Gastrocnemius medialis (tissue), 4 donors: ENCODE results near the gene H2AZ2.
"Not testable (repeated sequence)": the region's sequence is repeated elsewhere in the genome, so short reads cannot be mapped to it uniquely, and the experiment has no call there.

Experiments
- POLR2A ChIP-seq, 2 donors: fragments of 450-650 bp; IDR thresholded peaks; one replicate each; pipeline ENCODE4 v1.6.1; 2017; ENCODE audit warnings: antibody characterized with exemption in 2 of 2, mild to moderate bottlenecking in 2 of 2, moderate library complexity in 2 of 2
- TF ChIP-seq, protein P1 (sequence below), 5 experiments: fragments of 450-650 bp in 3 of 5; fragments of 200-600 bp in 2 of 5; sonication (generic) in 2 of 5; IDR thresholded peaks in 4 of 5; conservative IDR thresholded peaks in 1 of 5; 1 replicate in 4 of 5; 2 replicates in 1 of 5; pipeline ENCODE4 v1.5.1; 2016 to 2019; ENCODE audit warnings: antibody characterized with exemption in 5 of 5, mild to moderate bottlenecking in 3 of 5, moderate library complexity in 3 of 5

DNA sequence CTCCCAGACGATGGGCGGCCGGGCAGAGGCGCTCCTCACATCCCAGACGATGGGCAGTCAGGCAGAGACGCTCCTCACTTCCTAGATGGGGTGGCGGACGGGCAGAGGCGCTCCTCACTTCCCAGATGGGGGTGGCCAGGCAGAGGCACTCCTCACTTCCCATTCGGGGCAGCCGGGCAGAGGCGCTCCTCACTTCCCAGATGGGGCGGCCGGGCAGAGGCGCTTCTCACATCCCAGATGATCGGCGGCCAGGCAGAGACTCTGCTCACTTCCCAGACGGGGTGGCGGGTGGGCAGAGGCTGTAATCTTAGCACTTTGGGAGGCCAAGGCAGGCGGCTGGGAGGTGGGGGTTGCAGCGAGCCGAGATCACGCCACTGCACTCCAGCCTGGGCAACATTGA lies 24.0 kb upstream of the H2AZ2 start:
- TF ChIP-seq, protein P1, sequence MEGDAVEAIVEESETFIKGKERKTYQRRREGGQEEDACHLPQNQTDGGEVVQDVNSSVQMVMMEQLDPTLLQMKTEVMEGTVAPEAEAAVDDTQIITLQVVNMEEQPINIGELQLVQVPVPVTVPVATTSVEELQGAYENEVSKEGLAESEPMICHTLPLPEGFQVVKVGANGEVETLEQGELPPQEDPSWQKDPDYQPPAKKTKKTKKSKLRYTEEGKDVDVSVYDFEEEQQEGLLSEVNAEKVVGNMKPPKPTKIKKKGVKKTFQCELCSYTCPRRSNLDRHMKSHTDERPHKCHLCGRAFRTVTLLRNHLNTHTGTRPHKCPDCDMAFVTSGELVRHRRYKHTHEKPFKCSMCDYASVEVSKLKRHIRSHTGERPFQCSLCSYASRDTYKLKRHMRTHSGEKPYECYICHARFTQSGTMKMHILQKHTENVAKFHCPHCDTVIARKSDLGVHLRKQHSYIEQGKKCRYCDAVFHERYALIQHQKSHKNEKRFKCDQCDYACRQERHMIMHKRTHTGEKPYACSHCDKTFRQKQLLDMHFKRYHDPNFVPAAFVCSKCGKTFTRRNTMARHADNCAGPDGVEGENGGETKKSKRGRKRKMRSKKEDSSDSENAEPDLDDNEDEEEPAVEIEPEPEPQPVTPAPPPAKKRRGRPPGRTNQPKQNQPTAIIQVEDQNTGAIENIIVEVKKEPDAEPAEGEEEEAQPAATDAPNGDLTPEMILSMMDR (IDR thresholded peaks at IDR 0.05 in 4 of 5, conservative IDR thresholded peaks at IDR 0.05 in 1 of 5): not testable (repeated sequence)
- not testable (repeated sequence) for TF ChIP-seq POLR2A (IDR thresholded peaks at IDR 0.05)
